Endothelial cell (in vitro differentiated cells): ENCODE measurements around the gene ITPRIP. TPM values are rescaled to one million over a fixed set of nuclear protein-coding genes. Genes with fewer than 3 reads are reported as not detected.

Experiments
- DNase-seq: peaks from one replicate; pipeline ENCODE4 v3.0.0; 2021; ENCODE audit warnings: low spot score
- H3K27ac Mint-ChIP-seq: one replicate; pipeline ENCODE4 v1.8.0; 2021; ENCODE audit warnings: mixed read lengths, inconsistent platforms; ENCODE audit not compliant: unreplicated experiment
- H3K27me3 Mint-ChIP-seq: one replicate; pipeline ENCODE4 v1.8.0; 2021; ENCODE audit warnings: mild to moderate bottlenecking, moderate library complexity, mixed read lengths, inconsistent platforms; ENCODE audit not compliant: unreplicated experiment
- H3K36me3 Mint-ChIP-seq: one replicate; pipeline ENCODE4 v1.8.0; 2021; ENCODE audit warnings: mild to moderate bottlenecking, low read depth, mixed read lengths, inconsistent platforms; ENCODE audit not compliant: unreplicated experiment
- H3K4me1 Mint-ChIP-seq: one replicate; pipeline ENCODE4 v1.8.0; 2021; ENCODE audit warnings: mild to moderate bottlenecking, mixed read lengths, inconsistent platforms; ENCODE audit not compliant: unreplicated experiment
- H3K4me3 Mint-ChIP-seq: one replicate; pipeline ENCODE4 v1.8.0; 2021; ENCODE audit warnings: mild to moderate bottlenecking, mixed read lengths, inconsistent platforms; ENCODE audit not compliant: unreplicated experiment
- H3K9me3 Mint-ChIP-seq: one replicate; pipeline ENCODE4 v1.8.0; 2021; ENCODE audit warnings: mixed read lengths, inconsistent platforms; ENCODE audit not compliant: unreplicated experiment
- CTCF ChIP-seq: fragments of 200-600 bp; sonication (generic); IDR thresholded peaks from one replicate; pipeline ENCODE4 v1.5.0; 2021; ENCODE audit warnings: antibody characterized with exemption; ENCODE audit not compliant: unreplicated experiment
- total RNA-seq: library from RNA; stranded (reverse); fragmentation: NEBNext Ultra II Directional; extraction: Animal tissue kit (Norgen Biotek cat#: 25700); gene quantifications from one replicate; pipeline ENCODE4 v1.2.1, GENCODE V29; 2021; ENCODE audit not compliant: unreplicated experiment

The ITPRIP gene
- total RNA-seq, 1 donor from 2014 or later: 16.3 TPM

- H3K4me3 Mint-ChIP-seq: no peak overlapping the region
- no peak for TF ChIP-seq CTCF
- no peaks in the 10 kb centered on the region for H3K9me3 Mint-ChIP-seq
- peaks cover 4% of the 10 kb centered on the region for H3K27me3 Mint-ChIP-seq
- no peak for DNase-seq
- H3K36me3 Mint-ChIP-seq: peaks cover 17% of the 10 kb centered on the region
- peak overlapping the region; percentile 59 for H3K27ac Mint-ChIP-seq
- H3K4me1 Mint-ChIP-seq: peaks cover 57% of the 10 kb centered on the region
Measured at GRCh38 chr10:104333032-104333727, 5.1 kb downstream of the ITPRIP start.

GRCh38 chr10:104332243-104333031, 5.8 kb downstream of the ITPRIP start:
- H3K4me3 Mint-ChIP-seq: no peak overlapping the region
- peak overlapping the region; percentile 62 for H3K27ac Mint-ChIP-seq
- no peak for TF ChIP-seq CTCF
- H3K9me3 Mint-ChIP-seq: no peaks in the 10 kb centered on the region
- DNase-seq: no peak
- H3K27me3 Mint-ChIP-seq: peaks cover 6% of the 10 kb centered on the region
- H3K36me3 Mint-ChIP-seq: peaks cover 17% of the 10 kb centered on the region
- H3K4me1 Mint-ChIP-seq: peaks cover 65% of the 10 kb centered on the region

DNA sequence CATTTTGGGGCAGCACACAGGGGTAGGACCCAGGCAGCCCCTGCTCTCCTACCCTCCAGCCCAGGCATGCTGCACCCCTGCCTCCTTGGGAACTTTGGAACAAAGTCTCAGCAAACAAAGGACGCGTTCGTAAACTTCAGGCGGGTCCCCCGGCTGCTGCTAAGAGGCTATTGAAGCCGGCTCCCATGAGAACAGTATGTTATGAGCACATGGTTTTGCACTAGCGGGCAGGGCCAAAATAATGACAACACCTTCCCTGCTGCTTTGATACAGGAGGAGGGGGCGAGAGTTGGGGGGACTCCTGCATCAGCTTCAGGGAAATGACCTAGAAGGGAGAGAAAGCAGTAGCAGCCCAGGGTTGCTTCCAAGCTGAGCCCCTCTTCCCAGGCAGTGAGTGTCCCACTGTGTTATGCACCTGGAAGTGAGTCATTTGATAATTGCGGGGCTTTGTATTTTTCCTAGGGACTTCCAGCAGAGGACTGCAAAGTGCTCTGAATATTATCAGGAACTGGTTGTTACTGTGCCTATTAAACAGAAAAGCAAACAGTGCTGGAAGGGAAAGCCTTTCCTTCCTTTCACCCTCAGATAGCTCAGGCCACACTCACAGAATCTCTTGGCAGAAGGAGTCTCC, 6.9 kb downstream of the ITPRIP start:
- Mint-ChIP-seq H3K9me3 (no peaks in the 10 kb centered on the region), H3K27me3 (peaks cover 14% of the 10 kb centered on the region), H3K4me3 (peak overlapping the region; percentile 42), H3K36me3 (peaks cover 16% of the 10 kb centered on the region), H3K27ac (peak overlapping the region; percentile 62), H3K4me1 (peaks cover 71% of the 10 kb centered on the region)
- TF ChIP-seq CTCF: no peak
- no peak for DNase-seq

GRCh38 chr10:104330168-104331110, 7.8 kb downstream of the ITPRIP start:
- no peak for DNase-seq
- no peak for TF ChIP-seq CTCF
- Mint-ChIP-seq H3K4me3 (peak overlapping the region; percentile 42), H3K27me3 (peaks cover 16% of the 10 kb centered on the region), H3K36me3 (peaks cover 17% of the 10 kb centered on the region), H3K9me3 (no peaks in the 10 kb centered on the region), H3K4me1 (peaks cover 77% of the 10 kb centered on the region), H3K27ac (peak overlapping the region; percentile 62)
